LNCaP clone FGC (cell line): Measurements from ENCODE around the gene RRP12.

Experiments
- DNase-seq: peaks from one replicate; pipeline ENCODE4 v3.0.0-alpha.2; 2011; ENCODE audit warnings: low read depth
- H3K4me3 ChIP-seq: 2 replicates; pipeline ENCODE4 v1.5.1; 2011; ENCODE audit warnings: mild to moderate bottlenecking, low read depth, low read length, control low read depth
- TF ChIP-seq, protein P1 (sequence below): IDR thresholded peaks from 2 replicates; pipeline ENCODE4 v1.5.1; 2012; ENCODE audit warnings: mild to moderate bottlenecking; ENCODE audit not compliant: control insufficient read depth, insufficient read depth; ENCODE audit errors: extremely low read depth

RRP12 gene

DNA sequence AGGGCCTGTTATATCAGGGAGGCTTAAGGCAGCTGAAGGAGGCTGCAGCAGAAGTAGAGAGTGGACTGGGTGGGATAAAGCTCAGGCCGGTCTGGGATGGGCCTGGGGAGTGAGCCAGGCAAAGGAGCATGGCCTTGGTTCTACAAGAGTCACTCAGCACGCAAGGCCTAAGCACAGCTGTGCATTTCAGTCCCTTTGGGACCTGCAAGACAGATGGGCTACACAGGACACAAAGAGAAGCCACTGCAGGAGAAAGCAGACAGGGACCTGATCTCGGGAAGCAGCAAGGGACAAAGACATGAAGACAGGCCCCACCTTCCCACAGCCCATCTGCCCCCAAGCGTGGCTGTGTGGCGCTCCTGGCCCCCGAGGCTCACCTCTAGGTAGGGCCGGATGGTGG, 29.4 kb downstream of the RRP12 start:
- no peak overlapping the region for H3K4me3 ChIP-seq
- TF ChIP-seq, protein P1, sequence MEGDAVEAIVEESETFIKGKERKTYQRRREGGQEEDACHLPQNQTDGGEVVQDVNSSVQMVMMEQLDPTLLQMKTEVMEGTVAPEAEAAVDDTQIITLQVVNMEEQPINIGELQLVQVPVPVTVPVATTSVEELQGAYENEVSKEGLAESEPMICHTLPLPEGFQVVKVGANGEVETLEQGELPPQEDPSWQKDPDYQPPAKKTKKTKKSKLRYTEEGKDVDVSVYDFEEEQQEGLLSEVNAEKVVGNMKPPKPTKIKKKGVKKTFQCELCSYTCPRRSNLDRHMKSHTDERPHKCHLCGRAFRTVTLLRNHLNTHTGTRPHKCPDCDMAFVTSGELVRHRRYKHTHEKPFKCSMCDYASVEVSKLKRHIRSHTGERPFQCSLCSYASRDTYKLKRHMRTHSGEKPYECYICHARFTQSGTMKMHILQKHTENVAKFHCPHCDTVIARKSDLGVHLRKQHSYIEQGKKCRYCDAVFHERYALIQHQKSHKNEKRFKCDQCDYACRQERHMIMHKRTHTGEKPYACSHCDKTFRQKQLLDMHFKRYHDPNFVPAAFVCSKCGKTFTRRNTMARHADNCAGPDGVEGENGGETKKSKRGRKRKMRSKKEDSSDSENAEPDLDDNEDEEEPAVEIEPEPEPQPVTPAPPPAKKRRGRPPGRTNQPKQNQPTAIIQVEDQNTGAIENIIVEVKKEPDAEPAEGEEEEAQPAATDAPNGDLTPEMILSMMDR = no peak
- DNase-seq = no peak

DNA sequence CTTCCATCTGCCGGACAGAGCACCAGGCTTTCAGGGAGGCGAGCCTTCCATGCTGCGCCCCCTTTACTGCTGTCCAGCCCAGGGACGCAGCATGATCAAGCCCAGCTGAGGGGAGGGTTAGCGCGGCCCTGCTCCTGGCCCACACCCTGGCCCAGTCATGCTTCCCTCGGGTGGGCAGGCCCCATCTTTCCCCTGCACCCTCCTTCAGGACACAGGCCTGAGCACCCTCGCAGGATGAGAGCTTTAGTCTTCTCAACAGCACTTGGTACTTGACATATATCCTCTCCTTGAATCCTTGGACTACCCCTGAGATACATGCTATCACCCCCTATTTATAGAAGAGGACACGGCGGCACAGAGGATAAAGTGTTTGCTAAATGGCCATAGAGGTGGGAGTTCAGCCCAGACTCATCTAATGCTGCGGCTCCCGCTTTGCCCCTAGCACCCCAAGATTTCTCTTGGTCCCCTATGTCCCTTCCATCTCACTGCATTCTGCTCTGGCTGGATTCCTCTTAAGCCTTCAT, 34.0 kb downstream of the RRP12 start:
- no peak overlapping the region for H3K4me3 ChIP-seq
- DNase-seq = no peak
- TF ChIP-seq, protein P1 = no peak

DNA sequence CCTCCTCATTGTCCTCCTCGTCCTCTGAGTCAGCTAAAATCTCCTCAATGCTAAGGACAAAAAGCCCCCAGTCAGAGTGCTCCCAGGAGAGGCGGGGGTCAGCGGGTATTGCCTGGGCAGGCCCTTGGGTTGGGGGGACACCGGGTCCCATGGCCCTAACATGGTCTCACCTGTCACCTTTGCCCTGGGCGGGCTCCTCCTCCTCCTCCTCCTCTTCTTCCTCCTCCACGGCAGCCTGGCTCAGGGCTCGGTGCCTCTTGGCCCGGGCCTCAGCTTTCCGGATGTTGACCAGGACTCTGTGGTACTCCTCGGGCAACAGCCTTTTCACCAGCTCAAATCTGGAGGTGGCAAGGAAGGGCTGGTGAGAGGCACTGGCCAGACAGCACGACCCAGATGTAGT, 34.6 kb downstream of the RRP12 start:
- H3K4me3 ChIP-seq = no peak overlapping the region
- TF ChIP-seq, protein P1 = no peak
- DNase-seq = no peak

DNA sequence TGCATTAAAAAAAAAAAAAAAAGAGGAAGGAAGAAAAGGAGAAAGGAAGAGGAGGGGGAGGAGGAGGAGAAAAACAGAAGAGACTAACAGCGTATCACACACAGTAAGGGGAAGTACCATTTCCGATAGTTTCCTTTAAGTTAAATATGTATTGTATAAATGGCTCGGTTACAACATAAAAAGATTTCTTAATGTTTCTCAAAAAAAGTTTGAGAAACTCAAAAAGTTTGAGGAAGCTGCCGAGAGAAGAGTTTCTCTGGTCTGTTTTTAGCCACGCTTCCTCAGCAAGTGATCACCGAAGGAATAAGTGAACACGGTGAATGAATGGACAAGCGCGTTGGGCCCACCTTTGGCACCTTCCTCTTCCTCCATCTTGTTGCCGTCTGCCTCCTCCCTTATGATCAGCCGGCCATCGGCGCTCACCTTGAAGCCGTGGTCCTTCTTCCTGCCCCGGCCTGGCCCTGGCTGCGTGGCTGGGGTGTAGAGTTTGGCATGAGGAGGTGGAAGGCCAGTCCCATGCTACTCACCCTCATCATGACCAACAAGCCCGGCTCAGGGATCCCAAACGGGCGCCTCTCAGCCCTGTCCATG, 35.3 kb downstream of the RRP12 start:
- no peak for DNase-seq
- TF ChIP-seq, protein P1 = no peak
- H3K4me3 ChIP-seq = no peak overlapping the region

DNA sequence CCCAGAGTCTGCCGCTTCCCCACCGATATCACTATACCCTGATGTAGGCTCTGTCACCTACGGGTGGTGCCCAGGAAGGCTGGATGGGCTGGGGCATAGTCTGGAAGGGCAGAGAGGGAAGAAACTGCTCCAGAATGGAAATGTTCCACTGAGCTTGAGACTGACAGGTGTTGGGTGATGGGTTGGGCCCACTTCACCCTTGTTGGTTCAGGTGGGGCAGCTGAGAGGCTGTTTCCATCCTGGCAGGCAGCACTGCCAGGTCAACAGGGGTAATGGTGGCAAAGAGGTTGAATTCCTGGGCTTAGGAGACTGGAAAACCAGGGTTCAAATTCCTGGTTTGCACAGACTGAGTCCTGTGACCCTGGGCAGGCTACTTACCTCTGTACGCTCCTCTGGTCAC, 38.1 kb downstream of the RRP12 start:
- DNase-seq = no peak
- TF ChIP-seq, protein P1 = no peak
- H3K4me3 ChIP-seq = no peak overlapping the region

DNA sequence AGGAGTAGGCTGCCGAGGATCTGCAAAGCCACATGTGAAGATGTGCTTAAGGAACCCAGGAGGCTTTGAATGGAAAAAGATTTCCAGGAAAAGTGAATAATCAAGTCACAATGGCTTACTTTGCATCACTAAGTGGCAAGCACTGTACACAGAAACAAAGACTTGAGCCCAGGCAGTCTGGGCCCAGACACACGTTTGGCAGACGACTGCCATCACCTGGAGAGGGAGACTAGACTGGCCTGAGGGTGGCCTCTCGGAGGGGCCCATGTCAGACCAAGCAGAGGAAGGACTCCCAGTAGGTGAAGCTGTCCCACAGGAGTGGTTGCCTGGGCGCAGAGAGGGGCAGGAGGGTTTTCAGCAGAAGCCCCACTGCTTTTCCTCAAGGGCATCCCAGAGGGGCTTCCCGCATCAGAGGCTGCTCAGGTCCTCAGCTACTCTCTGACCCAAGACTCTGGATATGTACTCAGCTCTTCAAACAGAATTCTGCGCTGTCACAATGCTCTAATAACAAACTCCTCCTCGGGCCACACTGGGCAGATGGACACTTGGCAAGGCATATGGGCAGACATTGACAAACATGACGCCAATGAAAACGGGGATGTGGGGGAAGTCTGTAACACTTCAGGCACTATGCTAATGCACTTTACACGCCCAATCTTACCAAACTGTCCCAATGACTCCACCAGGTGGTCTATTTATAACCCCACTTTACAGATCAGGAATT, 38.7 kb downstream of the RRP12 start:
- H3K4me3 ChIP-seq = no peak overlapping the region
- DNase-seq = no peak
- TF ChIP-seq, protein P1 = no peak
